GM19239 (cell line): ENCODE data around the gene GABRB2.
A peak's percentile ranks its signal among the peaks of the same experiment; 100 is the strongest.

Experiments
- DNase-seq: peaks from one replicate; pipeline ENCODE4 v3.0.0; 2011; ENCODE audit warnings: low spot score; ENCODE audit not compliant: insufficient read length
- FAIRE-seq: peaks from 2 replicates; lab custom pipeline; 2011; peaks lifted over from hg19 to GRCh38; lab: Jason Lieb, UNC

Gene GABRB2

DNA sequence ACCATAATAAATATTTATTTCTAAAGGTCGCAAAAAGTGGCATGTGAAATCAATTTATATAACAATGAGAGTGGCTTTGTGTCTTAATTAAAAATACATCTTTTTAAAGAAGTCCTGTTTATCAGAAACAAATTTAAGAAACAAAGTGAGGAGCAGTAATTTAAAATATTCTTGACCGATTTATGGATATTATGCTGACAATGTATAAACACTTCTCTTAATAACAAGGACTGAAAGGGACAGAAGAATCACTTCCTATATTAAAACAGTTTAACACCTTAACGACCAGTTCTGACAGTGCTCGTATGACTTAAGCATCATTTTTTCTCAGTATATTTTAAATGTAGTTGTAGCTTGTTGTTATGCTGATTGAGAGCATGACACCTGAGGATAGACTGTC lies 149.1 kb downstream of the GABRB2 start:
- DNase-seq, result no peak
- FAIRE-seq, result no peak

DNA sequence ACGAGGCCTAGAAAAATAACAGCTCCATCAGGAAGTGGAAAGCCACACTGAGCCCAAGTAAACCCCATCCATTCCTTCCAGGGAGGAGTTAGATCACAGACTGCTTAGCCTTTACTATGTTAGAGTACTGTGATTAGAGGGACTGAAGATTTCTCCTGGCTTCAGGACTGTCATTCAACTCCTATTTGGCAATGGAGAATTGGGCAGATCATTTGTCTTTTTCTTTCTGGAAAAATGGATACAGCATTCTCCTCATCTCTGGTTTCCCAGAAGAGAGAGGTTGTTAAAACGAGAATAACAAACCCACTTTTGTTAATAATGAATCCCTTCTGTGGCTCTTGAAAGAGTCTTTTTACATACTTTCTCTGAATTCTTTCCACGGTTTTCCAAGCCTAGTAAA lies 150.4 kb downstream of the GABRB2 start:
- DNase-seq, result no peak
- no peak for FAIRE-seq

DNA sequence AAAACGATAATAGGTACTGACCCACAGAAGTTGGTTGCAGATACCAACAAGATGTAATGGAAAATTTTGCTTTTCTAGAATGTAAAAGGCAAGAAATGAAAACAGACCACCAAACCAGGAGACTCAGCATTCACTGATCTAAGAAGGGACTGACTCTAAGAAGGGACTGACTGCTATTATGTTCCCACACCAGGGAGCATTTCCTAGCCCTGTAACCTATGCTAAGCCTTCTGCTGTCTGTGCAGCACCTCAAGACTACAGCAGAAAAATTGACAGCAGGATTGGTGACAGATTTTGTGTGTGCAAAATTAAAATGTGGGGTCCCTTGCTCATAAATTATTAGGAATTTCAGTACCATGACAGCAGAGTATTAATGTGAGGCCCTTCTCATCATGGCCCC lies 154.8 kb downstream of the GABRB2 start:
- DNase-seq (no peak), FAIRE-seq (no peak)

DNA sequence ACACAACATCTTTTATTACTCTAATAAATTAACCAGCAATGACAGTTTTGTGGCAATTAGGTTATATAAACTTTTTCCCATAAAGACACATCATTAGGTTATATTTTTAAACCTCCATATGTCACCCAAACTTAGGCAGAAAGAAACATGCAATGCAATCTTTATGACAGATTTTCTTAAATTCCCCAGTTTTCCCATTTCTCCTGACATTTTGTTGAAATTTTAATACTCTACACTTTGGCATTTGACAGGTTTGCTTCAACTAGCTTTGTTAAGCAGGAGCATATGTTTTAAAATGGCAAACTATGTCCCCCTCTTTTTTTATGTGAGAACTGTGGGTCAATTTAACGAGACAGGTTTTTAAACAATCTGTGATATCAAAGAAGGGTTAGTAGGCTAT lies 155.5 kb downstream of the GABRB2 start:
- no peak for DNase-seq
- no peak for FAIRE-seq

DNA sequence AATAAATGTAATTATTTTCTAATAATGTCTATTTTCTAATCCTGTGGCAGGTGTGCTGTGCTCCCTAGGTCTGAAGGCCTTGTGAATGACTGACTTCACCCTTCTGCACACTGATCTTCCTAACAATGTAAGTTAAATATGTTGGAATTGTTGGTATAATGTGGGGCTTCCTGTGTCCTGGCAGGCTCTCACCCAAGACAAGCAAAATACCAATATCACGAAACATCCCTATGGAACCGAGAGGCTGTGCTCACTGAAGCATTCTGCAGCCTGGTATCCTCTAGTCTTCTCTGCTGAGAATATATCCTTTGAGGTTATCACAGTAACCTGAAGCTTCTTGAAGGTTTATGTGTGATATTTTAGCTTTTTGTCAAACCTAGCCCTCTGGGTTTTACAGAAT lies 159.4 kb downstream of the GABRB2 start:
- no peak for DNase-seq
- no peak for FAIRE-seq

DNA sequence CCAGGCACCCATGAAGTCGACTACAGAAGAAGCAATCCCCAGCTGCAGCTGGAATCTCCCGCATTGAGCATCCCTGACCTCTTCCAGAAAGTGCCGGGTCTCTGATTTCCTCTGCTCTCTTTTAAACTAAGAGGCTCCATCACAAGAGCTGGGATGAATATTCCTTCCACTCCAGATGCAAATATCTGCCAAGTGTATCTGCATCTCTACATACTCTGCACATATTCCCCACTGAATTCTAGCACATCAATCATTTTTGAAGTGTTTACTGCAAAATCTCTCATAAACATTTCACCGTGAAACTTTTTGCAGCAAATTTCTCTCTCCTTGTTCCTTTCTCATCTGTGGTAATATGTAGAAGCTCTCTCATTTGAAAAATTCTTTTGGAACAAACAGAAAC lies 161.5 kb downstream of the GABRB2 start:
- FAIRE-seq, result no peak
- DNase-seq, result no peak

DNA sequence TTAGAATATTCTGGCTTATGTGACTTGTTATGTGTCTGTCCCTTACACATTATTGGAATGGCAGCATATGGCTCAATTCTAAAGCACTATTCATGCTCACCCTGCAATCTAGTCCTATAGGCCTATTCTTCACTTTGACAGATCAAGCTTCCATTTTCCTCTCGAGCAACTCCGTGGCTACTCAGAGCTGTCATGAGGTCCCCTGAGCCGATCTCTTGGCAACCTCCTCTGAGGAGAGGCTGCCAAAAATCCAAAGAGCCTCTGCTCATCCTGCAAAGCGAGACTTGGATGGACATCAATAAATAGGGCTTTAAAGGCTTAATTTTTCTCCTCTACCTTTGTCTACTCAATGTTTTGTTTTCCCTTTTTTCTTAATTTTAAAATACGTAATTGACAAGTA lies 163.8 kb downstream of the GABRB2 start:
- FAIRE-seq, result no peak
- DNase-seq, result no peak

DNA sequence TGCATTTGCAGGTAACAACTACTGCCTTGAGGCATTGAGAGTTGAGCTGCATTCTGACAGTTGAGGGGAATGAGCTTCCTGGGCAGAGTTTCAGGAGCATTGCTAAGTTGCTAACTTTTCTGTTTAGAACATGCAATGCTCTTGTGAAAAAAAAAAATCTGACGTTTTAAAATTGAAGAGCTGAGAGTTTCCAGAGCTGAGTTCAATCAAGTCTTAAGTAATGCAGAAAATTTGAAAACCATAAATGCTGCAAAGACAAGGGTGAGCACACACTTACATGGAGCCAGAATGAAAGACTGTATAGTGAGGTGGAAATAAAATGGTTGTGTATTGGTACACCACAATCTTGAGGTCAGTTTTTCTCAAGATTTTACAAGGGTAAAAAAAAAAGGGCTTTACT lies 166.0 kb downstream of the GABRB2 start:
- DNase-seq, result no peak
- FAIRE-seq, result no peak

DNA sequence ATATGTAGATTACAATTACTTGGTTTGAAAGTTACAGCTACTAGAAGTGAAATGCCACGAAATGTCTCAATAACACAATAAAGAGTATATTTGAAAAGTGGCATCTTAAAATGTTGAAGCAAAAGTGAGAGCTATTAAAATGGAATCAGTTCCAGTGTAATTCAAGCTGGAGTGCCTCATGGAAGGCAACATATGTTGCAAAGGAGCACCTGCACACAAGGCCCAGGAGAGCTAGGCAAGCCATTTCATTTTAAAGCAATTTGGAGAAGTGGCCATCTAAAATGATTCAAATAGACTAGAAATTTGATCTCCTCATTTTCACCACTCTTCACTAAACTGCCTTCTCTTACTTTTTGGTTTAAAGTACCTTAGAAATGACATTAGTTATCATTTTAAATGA lies 167.8 kb downstream of the GABRB2 start:
- no peak for DNase-seq
- no peak for FAIRE-seq

DNA sequence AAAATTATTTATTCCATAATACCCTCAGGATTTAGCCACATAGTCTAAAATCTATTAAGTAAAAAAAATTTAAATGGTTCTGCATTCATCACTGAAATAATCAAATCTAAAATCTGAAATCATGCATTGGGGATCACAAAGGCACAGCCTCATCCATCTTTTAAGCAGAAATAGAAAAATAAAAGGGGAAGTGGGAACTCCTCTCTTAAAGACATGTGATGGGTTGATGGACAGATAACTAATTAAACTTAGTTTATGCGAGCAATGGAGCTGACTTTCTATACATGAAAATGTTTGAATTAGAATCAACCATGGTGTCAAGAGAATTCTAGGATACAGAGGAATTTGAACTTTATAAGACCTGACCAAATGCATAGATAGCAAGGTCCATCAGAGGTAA lies 170.5 kb downstream of the GABRB2 start:
- no peak for DNase-seq
- FAIRE-seq, result no peak

DNA sequence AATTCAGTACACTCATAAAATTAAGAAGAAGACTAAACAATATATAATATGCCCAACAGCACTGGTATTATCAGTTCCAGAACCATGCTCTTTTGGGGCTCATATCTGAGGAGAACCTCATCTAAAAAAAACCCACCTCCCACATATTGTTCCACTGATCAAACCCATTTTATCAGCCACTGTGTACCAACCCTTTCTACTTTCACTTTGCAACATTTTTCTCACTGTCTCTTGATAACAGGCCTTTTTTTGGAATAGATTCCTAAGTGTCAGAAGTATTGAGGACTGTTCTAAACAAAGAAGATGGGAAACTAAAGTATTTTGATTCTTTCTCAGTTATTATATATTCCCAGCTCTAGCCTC lies 173.2 kb downstream of the GABRB2 start:
- DNase-seq, result no peak
- FAIRE-seq, result no peak

DNA sequence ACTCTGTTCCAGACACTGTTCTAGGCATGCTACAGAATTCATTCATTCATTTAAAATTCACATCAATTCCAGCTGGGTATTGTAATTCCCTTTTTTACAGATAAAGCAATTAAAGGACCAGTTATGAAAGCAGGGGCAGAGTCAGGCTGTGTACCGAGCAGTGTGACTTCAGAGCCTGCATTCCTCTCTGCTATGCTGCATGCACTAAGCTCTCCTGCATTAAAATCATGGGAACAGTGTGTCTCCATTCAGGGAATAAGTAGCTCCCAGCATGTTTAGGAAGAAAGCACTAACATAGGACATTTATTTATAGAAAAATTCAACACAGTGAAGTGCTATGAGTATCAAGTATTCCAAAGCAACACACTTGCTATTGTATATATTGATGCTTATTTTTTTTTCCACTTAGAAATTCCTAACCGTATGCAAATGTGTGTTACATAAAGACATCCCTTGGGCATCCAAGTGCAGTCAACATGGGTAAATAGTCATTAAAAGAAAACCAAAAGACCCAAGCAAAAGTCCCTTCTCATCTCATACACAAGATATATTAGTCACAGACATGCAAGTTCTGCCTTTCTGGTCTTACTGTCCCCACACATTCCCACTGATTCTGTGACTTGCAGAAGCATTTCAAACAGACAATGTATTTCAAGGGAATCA lies 173.7 kb downstream of the GABRB2 start:
- DNase-seq (no peak), FAIRE-seq (no peak)

DNA sequence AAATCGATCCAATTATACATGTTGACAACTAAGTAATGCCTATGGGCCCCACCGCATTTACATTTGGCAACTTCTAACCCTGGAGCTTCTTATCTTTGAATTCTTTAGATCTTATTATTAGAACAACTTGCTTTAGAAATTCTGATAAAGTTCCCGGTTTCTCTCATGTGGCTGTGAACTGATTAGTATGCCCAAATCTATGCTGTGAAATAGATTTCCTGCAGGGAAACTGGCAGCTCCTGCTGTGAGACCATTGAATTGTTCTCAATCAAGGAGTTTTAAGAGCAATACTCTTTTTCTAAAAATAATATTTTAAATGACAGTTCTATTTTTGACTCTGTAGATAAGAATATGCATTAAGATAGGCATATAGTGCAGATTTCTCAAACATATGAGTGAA lies 177.5 kb downstream of the GABRB2 start:
- no peak for FAIRE-seq
- DNase-seq, result no peak

DNA sequence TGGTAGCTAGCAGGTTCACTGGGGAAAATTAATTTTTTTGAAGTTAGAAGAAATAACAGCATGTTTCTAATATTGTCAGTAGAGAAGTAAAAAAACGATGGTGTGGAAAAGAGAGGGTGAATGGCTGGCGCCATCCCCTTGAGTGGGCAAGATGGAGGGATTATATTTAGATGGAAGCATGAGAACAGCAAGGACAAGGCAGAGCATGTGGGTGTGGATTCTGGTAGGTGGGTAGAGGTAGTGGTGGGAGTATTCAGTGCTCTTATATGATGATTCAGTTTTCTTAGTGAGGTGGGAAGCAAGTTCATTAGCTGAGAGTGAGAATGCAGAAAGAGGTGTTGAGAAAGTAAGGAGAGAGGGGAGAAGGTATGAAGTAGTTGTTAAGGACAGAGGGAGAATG lies 188.1 kb downstream of the GABRB2 start:
- FAIRE-seq (no peak), DNase-seq (no peak)

DNA sequence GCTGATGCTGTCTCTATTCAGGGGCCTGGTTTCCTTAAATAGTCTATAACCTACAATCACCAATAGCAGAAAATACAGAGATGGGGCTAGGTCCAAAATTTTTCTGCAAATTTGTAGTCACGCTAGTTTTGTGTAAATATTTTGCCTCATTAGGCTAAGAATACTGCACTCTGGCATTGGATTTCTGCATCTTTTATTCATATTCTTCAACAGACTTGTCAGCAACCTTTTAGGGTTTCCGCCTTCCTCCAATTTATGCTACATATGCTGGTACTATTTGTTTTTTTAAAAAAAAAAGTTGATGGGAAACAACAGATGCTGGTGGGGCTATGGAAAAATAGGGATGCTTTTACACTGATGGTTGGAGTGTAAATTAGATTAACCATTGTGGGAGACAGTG lies 202.3 kb downstream of the GABRB2 start:
- no peak for FAIRE-seq
- DNase-seq, result no peak

DNA sequence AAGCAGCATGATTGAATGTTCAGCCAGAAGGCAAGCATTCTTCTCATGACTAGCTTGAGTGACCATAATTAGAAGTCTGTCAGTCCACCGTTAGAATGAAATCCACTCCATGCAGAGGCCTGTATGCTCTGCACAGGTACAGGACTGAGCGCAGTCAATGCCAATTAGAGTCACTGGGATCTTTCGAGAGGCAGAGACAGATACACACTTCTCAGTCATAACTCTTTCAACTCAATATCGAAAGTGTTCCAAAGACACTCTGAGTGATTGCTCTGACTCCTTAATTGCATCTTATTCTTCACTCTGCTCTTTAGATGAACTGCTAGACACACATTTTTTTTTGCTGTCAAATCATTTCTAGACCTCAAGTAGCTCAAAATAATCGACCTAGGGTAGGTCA lies 203.6 kb downstream of the GABRB2 start:
- DNase-seq (no peak), FAIRE-seq (no peak)

DNA sequence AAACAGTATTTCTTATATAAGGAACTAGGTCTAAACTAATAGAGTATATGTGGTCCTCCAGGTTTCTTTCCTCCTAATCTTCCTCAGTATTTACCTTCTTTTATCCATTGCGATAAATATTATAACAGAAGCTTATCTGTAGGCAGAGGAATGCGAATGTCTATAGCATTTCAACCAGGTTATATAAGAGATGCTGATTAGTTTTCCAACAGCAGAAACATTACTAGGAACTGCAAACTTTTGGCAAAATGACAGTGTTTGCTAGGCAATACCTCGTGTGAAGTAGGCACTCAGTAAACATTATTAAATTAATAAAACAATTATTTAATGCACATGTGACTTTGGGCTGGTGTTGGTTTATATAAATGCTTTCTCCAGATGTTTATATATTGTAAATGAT lies 206.5 kb downstream of the GABRB2 start:
- DNase-seq (no peak), FAIRE-seq (no peak)

DNA sequence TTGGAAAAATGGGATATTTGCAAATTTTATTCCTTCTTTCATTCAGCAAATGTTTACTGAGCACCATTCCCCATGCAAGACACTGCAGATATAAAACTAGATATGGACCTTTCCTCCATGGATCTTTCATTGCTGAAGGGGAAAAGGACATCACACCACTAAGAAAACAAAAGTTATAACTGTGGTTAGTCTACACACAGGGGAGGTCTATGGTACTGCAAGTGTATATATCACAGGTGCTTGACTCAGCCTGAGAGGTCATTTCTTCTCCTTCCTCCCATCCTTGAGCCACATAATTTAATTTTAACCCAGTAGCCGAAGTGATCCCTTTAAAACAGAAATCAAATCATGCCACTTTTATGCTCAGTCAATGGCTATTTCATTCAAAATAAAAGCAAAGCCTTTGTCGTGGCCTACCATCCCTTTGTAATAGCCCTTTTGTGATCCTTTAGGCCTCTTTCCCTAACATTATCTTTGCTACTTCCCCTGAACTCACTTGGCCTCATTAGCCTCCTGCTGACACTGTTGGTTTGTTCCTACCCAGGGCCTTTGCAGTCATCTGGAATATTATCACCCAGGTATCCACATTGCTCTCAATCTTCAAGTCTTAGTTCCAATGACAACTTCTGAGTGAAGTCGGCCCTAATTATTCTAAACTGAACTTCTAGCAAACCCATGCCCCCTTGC lies 213.2 kb downstream of the GABRB2 start:
- FAIRE-seq, result no peak
- no peak for DNase-seq

DNA sequence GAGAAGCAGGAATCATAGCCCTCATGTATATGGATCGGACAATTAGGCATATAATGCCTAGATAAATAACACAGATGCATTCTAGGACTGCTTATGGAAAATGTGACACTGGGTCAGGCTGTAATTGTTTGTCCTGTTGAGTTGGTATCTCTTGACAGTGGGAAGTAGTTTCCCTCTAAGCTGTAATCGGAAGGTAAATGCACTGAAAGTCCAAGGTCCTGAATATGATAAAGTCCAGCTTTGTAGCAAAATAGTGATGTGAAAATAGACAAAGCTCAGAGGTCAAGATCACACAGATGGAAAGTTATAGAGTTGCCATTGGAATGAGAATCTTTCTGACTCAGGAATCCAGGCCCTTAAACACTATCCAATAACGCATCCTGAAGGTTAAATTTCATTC lies 214.2 kb downstream of the GABRB2 start:
- no peak for FAIRE-seq

DNA sequence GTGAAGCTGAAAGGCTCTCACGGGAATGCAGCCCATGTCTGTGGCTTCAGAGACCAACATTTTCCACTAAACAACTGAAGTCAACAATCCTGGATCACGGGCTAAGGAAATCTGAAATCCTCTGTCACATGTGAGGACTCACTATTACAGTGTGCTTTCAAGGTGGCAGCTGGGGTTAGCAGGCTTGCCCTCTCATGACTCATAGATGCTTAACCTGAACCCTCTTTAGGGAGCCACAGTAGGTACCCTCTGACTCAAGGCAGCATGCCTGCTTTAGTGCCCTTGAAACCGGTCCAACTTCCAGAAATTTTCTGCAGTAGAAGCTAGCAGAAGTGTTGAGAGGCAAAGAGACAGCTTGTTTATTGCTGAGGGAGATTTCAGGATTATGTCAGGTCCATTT lies 232.5 kb downstream of the GABRB2 start:
- FAIRE-seq (no peak), DNase-seq (no peak)

More for the DNA sequence above, 214.2 kb downstream of the GABRB2 start:
- DNase-seq, result no peak

DNA sequence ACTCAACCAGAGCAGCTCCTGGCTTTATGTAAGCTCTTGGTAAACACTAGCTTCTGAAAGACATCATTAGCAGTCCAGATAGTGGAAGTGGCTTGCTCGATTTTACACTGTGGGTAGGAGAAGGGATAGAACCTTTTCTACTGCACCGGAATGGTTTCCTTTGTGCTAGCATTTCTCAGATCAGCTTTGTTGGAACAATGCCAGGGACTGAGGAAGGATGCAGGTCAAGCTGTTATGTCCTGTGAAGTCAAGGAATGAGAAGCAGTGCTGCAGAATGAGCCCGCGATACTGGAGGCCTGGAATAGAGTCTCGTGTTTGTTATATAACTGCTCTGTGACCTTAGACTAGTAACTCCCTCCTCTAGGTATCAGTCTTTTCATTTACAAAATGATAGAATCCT lies 233.6 kb downstream of the GABRB2 start:
- FAIRE-seq (peak; percentile 71), DNase-seq (no peak)

DNA sequence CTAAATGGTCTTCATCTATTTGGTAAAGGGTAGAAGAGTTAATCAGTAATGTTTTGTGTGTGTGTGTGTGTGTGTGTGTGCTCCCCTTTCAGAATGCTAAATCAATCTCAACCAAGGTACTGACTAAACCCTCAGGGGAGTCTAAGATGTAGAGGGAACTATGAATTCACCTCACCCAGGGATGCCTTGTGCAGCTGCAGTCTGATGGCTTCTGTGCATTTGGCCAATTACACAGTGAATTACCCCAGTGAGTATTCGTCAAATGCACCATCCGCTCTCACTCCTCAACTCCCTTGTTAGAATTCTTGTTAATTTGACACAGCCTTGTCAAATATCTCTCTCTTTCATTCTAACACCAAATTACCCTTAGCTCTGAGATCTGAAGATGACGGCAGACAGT lies 234.6 kb downstream of the GABRB2 start:
- no peak for FAIRE-seq
- no peak for DNase-seq
